Right kidney (tissue), 1 donor: ENCODE data around the gene ATP8B1.

Experiments used
- DNase-seq: peaks from one replicate; pipeline ENCODE4 v3.0.0-alpha.2; 2016

The ATP8B1 gene

GRCh38 chr18:57819119-57819518, 16.0 kb upstream of the ATP8B1 start:
- no peak for DNase-seq

GRCh38 chr18:57816208-57816954, 13.3 kb upstream of the ATP8B1 start:
- DNase-seq, result no peak

- no peak for DNase-seq
Measured at GRCh38 chr18:57814555-57814954, 11.4 kb upstream of the ATP8B1 start.

GRCh38 chr18:57813245-57813644, 10.1 kb upstream of the ATP8B1 start:
- no peak for DNase-seq

GRCh38 chr18:57812126-57812477, 9.0 kb upstream of the ATP8B1 start:
- no peak for DNase-seq

GRCh38 chr18:57811477-57812125, 8.5 kb upstream of the ATP8B1 start:
- DNase-seq, result no peak

GRCh38 chr18:57809190-57809589, 6.1 kb upstream of the ATP8B1 start:
- DNase-seq, result no peak

- no peak for DNase-seq
Measured at GRCh38 chr18:57807336-57808117, 4.4 kb upstream of the ATP8B1 start.

- DNase-seq, result no peak
Measured at GRCh38 chr18:57806978-57807285, 3.8 kb upstream of the ATP8B1 start.

GRCh38 chr18:57806201-57806977, 3.3 kb upstream of the ATP8B1 start:
- DNase-seq, result no peak

GRCh38 chr18:57805117-57805516, 2.0 kb upstream of the ATP8B1 start:
- DNase-seq, result no peak

GRCh38 chr18:57804557-57804956, 1.4 kb upstream of the ATP8B1 start:
- no peak for DNase-seq

- DNase-seq, result peak; percentile 78
Measured at GRCh38 chr18:57802213-57803102, 657 bp downstream of the ATP8B1 start.

GRCh38 chr18:57801761-57802212, 1.3 kb downstream of the ATP8B1 start:
- no peak for DNase-seq

- no peak for DNase-seq
Measured at GRCh38 chr18:57801325-57801724, 1.8 kb downstream of the ATP8B1 start.

GRCh38 chr18:57798713-57799373, 4.3 kb downstream of the ATP8B1 start:
- no peak for DNase-seq

- DNase-seq, result no peak
Measured at GRCh38 chr18:57797209-57797651, 5.9 kb downstream of the ATP8B1 start.

GRCh38 chr18:57794951-57795728, 8.0 kb downstream of the ATP8B1 start:
- DNase-seq, result no peak

- DNase-seq, result no peak
Measured at GRCh38 chr18:57793302-57793986, 9.7 kb downstream of the ATP8B1 start.
